SK-N-SH (cell line): ENCODE measurements around the gene ACAD11.

Experiments used
- NRF1 ChIP-seq: IDR thresholded peaks from 2 replicates; pipeline ENCODE4 v1.6.1; 2012; ENCODE audit warnings: low read depth, mild to moderate bottlenecking, low read length
- TF ChIP-seq, protein P1 (sequence below): fragments of 150-350 bp; IDR thresholded peaks from 2 replicates; pipeline ENCODE4 v1.6.1; 2016; ENCODE audit warnings: mild to moderate bottlenecking, low read depth, low read length
- TF ChIP-seq, protein P2 (sequence below): IDR thresholded peaks from 2 replicates; pipeline ENCODE4 v1.4.0; 2012; ENCODE audit warnings: low read depth
- TF ChIP-seq, protein P3 (sequence below): fragments of 200-600 bp; sonication (generic); IDR thresholded peaks from 2 replicates; pipeline ENCODE4 v1.6.1; 2017; ENCODE audit warnings: antibody characterized with exemption, mild to moderate bottlenecking, moderate library complexity

DNA sequence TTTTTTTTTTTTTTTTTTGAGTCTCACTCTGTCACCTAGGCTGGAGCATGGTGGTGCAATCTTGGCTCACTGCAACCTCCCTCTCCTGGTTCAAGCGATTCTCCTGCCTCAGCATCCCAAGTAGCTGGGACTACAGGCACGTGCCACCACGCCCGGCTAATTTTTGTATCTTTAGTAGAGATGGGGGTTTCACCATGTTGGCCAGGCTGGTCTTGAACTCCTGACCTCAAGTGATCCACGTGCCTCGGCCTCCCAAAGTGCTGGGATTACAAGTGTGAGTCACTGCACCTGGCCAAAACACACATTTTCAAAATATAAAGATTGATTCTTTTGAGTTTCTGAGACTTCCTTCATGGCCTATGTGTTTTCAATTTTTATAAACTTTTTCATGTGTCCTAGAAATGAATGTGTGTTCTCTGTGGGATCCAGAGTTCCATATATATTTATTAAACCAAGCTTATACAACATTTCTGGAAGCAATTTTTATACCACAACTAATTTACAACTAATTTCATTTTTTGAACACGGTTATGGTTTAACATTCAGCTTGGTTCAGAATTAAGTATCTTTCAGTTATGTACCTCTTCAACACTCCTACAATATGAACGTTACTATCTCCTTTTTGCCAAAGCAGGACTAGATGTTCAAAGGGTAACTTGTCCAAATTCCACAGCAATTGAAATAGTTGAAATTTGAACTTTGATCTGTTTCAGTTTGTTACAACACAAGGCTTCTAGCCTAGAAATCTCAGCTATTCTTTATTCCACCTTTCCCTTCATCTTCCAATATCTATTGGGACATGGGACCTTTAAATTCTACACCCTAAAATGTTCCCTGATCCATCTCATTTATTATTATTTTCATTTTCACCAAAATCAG lies 1.5 kb downstream of the ACAD11 start:
- TF ChIP-seq, protein P1, sequence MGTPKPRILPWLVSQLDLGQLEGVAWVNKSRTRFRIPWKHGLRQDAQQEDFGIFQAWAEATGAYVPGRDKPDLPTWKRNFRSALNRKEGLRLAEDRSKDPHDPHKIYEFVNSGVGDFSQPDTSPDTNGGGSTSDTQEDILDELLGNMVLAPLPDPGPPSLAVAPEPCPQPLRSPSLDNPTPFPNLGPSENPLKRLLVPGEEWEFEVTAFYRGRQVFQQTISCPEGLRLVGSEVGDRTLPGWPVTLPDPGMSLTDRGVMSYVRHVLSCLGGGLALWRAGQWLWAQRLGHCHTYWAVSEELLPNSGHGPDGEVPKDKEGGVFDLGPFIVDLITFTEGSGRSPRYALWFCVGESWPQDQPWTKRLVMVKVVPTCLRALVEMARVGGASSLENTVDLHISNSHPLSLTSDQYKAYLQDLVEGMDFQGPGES, result no peak
- TF ChIP-seq, protein P2, sequence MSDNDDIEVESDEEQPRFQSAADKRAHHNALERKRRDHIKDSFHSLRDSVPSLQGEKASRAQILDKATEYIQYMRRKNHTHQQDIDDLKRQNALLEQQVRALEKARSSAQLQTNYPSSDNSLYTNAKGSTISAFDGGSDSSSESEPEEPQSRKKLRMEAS, result no peak
- TF ChIP-seq, protein P3, sequence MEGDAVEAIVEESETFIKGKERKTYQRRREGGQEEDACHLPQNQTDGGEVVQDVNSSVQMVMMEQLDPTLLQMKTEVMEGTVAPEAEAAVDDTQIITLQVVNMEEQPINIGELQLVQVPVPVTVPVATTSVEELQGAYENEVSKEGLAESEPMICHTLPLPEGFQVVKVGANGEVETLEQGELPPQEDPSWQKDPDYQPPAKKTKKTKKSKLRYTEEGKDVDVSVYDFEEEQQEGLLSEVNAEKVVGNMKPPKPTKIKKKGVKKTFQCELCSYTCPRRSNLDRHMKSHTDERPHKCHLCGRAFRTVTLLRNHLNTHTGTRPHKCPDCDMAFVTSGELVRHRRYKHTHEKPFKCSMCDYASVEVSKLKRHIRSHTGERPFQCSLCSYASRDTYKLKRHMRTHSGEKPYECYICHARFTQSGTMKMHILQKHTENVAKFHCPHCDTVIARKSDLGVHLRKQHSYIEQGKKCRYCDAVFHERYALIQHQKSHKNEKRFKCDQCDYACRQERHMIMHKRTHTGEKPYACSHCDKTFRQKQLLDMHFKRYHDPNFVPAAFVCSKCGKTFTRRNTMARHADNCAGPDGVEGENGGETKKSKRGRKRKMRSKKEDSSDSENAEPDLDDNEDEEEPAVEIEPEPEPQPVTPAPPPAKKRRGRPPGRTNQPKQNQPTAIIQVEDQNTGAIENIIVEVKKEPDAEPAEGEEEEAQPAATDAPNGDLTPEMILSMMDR, result no peak
- TF ChIP-seq NRF1, result no peak
